Measurements from ENCODE around the gene DNAJC12.

DNA sequence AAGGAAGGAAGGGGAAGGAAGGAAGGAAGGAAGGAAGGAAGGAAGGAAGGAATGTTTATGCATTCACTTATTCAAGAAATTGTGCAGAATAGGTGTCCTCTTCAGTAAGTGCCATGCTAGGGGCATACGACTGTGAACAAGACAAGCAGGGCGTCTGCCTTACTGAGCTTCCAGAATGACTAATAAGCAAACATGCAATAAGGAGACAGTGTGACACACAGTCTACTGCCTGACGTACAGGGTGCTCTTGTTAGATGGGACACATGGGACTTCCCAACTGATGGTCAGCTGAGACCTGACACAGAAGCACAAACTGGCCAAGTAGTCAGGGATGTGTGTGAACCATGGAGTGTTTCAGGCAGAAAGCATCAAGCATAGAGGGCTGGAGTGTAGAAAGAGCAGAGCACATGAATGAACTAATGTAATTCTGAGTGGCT, 18.2 kb downstream of the DNAJC12 start:
- no peak for TF ChIP-seq TEAD4 (IDR thresholded peaks at IDR 0.05; ENCODE audit: low read depth, low read length)
- no peak for TF ChIP-seq SP1 (IDR thresholded peaks at IDR 0.05; ENCODE audit: low read depth, low read length)
- no peak for TF ChIP-seq PHF8 (conservative IDR thresholded peaks at IDR 0.05; ENCODE audit: low read depth, low read length)
- no peak for TF ChIP-seq POLR2A (IDR thresholded peaks at IDR 0.05; ENCODE audit: control extremely low read depth in 1 of 2, low read depth in 2 of 2, low read length in 2 of 2)
- TF ChIP-seq, protein P1, sequence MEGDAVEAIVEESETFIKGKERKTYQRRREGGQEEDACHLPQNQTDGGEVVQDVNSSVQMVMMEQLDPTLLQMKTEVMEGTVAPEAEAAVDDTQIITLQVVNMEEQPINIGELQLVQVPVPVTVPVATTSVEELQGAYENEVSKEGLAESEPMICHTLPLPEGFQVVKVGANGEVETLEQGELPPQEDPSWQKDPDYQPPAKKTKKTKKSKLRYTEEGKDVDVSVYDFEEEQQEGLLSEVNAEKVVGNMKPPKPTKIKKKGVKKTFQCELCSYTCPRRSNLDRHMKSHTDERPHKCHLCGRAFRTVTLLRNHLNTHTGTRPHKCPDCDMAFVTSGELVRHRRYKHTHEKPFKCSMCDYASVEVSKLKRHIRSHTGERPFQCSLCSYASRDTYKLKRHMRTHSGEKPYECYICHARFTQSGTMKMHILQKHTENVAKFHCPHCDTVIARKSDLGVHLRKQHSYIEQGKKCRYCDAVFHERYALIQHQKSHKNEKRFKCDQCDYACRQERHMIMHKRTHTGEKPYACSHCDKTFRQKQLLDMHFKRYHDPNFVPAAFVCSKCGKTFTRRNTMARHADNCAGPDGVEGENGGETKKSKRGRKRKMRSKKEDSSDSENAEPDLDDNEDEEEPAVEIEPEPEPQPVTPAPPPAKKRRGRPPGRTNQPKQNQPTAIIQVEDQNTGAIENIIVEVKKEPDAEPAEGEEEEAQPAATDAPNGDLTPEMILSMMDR (IDR thresholded peaks at IDR 0.05; ENCODE audit: control extremely low read depth in 1 of 3, insufficient read depth in 1 of 3, low read depth in 1 of 3, low read length in 3 of 3) = no peak
- TF ChIP-seq, protein P2, sequence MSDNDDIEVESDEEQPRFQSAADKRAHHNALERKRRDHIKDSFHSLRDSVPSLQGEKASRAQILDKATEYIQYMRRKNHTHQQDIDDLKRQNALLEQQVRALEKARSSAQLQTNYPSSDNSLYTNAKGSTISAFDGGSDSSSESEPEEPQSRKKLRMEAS (IDR thresholded peaks at IDR 0.05) = no peak
- no peak for TF ChIP-seq EZH2 (IDR thresholded peaks at IDR 0.05; ENCODE audit: low read depth, low read length, severe bottlenecking)
